Glutamatergic neuron (in vitro differentiated cells): ENCODE results near the gene EIF1AD. TPM values are rescaled to one million over a fixed set of nuclear protein-coding genes. Genes with fewer than 3 reads are reported as not detected.

ENCODE experiments used
- DNase-seq: peaks from one replicate; pipeline ENCODE4 v3.0.0; 2022
- H3K27ac Mint-ChIP-seq: one replicate; pipeline ENCODE4 v1.8.0; 2020; ENCODE audit warnings: mild to moderate bottlenecking, mixed read lengths, inconsistent platforms; ENCODE audit not compliant: unreplicated experiment
- H3K27me3 Mint-ChIP-seq: one replicate; pipeline ENCODE4 v1.8.0; 2020; ENCODE audit warnings: mild to moderate bottlenecking, moderate library complexity, mixed read lengths, inconsistent platforms; ENCODE audit not compliant: unreplicated experiment
- H3K36me3 Mint-ChIP-seq: one replicate; pipeline ENCODE4 v1.8.0; 2020; ENCODE audit warnings: mild to moderate bottlenecking, mixed read lengths, inconsistent platforms; ENCODE audit not compliant: unreplicated experiment
- H3K4me1 Mint-ChIP-seq: one replicate; pipeline ENCODE4 v1.8.0; 2020; ENCODE audit warnings: mild to moderate bottlenecking, low read depth, mixed read lengths, inconsistent platforms; ENCODE audit not compliant: unreplicated experiment
- H3K4me3 Mint-ChIP-seq: one replicate; pipeline ENCODE4 v1.8.0; 2020; ENCODE audit warnings: mild to moderate bottlenecking, mixed read lengths, inconsistent platforms; ENCODE audit not compliant: unreplicated experiment
- H3K9me3 Mint-ChIP-seq: one replicate; pipeline ENCODE4 v1.8.0; 2020; ENCODE audit warnings: mild to moderate bottlenecking, moderate library complexity, mixed read lengths, inconsistent platforms; ENCODE audit not compliant: unreplicated experiment
- total RNA-seq: library from RNA; stranded (reverse); fragmentation: NEBNext Ultra II Directional; extraction: Animal tissue kit (Norgen Biotek cat#: 25700); gene quantifications from one replicate; pipeline ENCODE4 v1.2.1, GENCODE V29; 2021; ENCODE audit not compliant: unreplicated experiment
- TF ChIP-seq, protein P1 (sequence below): fragments of 200-600 bp; sonication (generic); IDR thresholded peaks from one replicate; pipeline ENCODE4 v1.5.0; 2021; ENCODE audit not compliant: partially characterized antibody, unreplicated experiment

EIF1AD gene
- total RNA-seq, 1 donor from 2014 or later = 37.6 TPM

DNA sequence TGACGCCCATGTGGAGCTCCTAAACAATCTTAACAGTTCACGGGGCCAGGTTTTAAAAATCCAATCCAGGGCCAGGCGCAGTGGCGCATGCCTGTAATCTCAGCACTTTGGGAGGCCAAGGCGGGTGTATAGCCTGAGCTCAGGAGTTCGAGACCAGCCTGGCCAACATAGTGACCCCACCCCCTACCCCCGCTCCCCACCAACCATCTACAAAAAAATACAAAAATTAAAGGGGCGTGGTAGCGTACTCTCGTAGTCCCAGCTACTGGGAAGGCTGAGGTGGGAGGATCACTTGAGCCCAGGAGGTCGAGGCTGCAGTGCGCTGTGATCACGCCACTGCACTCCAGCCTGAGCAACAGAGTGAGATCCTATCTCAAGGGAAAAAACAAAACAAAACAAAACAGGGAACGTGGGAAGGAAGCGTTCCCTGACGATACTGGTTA is 41.1 kb downstream of the EIF1AD start:
- Mint-ChIP-seq H3K27ac (peak overlapping the region; percentile 89), H3K9me3 (peaks cover 6% of the 10 kb centered on the region), H3K36me3 (no peaks in the 10 kb centered on the region), H3K27me3 (peaks cover 8% of the 10 kb centered on the region), H3K4me3 (peak overlapping the region; percentile 95), H3K4me1 (peaks cover 11% of the 10 kb centered on the region)
- no peak for DNase-seq
- TF ChIP-seq, protein P1, sequence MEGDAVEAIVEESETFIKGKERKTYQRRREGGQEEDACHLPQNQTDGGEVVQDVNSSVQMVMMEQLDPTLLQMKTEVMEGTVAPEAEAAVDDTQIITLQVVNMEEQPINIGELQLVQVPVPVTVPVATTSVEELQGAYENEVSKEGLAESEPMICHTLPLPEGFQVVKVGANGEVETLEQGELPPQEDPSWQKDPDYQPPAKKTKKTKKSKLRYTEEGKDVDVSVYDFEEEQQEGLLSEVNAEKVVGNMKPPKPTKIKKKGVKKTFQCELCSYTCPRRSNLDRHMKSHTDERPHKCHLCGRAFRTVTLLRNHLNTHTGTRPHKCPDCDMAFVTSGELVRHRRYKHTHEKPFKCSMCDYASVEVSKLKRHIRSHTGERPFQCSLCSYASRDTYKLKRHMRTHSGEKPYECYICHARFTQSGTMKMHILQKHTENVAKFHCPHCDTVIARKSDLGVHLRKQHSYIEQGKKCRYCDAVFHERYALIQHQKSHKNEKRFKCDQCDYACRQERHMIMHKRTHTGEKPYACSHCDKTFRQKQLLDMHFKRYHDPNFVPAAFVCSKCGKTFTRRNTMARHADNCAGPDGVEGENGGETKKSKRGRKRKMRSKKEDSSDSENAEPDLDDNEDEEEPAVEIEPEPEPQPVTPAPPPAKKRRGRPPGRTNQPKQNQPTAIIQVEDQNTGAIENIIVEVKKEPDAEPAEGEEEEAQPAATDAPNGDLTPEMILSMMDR = no peak

DNA sequence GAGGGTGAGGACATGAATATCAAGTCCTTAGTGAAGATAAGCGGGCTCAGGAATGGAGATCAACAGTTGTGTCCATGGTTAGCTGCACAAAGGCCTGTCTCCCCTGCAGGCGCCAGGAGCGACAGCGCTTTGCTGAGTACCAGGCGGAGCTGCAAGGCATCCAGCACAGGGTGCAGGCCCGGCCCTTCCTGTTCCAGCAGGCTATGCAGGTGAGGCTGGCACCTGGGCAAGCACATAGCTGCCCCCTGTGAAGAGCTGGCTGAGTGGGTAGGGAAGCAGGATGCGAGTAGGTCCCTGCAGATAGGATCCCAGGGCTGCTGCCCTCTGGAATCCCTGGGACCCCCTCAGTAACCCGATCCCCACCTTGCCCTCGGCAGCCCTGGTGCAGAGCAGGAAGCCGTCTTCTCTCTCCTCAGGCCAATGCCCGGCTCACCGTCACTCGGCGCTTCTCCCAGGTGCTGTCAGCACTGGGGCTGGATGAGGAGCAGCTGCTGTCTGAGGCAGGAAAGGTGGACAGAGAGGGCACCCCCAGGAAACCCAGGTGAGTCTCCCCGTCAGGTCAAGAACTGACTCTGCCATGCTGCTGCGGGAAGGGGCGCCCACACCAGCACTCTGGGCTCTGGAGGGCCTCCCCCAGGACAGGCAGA is 43.1 kb downstream of the EIF1AD start:
- peaks cover 5% of the 10 kb centered on the region for H3K9me3 Mint-ChIP-seq
- no peak overlapping the region for H3K4me3 Mint-ChIP-seq
- TF ChIP-seq, protein P1 = no peak
- peaks cover 7% of the 10 kb centered on the region for H3K27me3 Mint-ChIP-seq
- no peaks in the 10 kb centered on the region for H3K36me3 Mint-ChIP-seq
- no peak for DNase-seq
- H3K4me1 Mint-ChIP-seq = peaks cover 11% of the 10 kb centered on the region
- no peak overlapping the region for H3K27ac Mint-ChIP-seq

DNA sequence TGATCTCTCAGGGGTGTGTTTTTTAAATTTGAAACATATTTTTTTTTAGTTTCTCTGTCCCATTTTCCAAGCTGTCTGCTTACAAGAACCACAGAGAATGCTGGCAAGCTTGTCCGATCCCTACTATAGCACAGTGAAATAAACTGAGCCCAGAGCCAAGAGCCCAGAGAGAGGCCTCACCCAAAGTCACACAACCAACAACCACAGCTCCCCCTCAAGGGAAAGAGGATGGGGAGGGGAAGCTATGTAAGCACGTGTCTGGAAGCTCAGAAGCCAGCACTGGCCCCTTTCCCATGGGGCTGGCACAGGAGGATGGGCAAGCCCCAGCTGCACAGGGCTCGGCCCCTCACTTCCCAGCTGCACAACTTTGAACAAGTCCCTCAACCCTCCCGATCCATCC is 43.7 kb downstream of the EIF1AD start:
- Mint-ChIP-seq H3K4me3 (no peak overlapping the region), H3K36me3 (no peaks in the 10 kb centered on the region), H3K4me1 (peaks cover 11% of the 10 kb centered on the region), H3K27ac (no peak overlapping the region), H3K27me3 (peaks cover 7% of the 10 kb centered on the region), H3K9me3 (peaks cover 5% of the 10 kb centered on the region)
- TF ChIP-seq, protein P1 = no peak
- no peak for DNase-seq

DNA sequence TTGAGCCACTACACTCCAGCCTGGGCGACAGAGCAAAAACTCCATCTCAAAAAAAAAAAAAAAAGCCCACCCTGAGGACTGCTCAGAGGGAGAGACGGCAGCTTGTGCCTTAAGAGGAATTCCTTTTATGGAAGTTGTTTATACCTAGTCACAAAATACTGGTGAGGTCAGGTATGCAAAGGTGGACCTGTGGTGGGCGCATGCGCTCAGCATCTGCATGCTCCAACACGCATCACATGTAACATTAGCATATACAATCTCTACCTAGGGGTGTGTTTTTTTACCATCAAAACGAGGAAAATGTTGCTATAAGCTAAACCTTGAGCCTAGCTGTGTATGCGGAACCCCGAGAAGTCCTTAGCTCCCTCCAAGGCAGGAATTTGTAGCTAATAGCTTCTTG is 47.2 kb downstream of the EIF1AD start:
- Mint-ChIP-seq H3K36me3 (no peaks in the 10 kb centered on the region), H3K27me3 (peaks cover 5% of the 10 kb centered on the region), H3K4me3 (no peak overlapping the region), H3K9me3 (no peaks in the 10 kb centered on the region), H3K27ac (peak overlapping the region; percentile 12), H3K4me1 (no peaks in the 10 kb centered on the region)
- TF ChIP-seq, protein P1 = no peak
- DNase-seq = no peak

DNA sequence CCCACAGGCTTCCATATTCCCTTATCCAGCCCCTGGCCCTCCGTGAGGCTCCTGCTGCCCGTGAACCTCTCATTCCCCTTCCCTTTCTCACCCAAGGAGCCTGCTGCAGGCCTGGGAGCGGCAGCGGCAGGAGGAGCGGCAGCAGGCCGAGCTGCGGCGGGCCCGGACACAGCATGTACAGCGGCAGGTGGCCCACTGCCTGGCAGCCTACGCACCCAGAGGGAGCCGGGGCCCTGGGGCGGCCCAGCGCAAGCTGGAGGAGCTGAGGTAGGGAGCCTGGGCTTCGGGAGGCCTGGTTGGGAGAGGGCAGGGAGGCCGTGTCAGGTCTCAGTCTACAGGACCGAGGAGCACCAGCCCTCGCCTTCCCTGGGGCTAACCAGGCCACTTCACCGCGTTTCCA is 48.5 kb downstream of the EIF1AD start:
- no peak for DNase-seq
- H3K4me3 Mint-ChIP-seq = no peak overlapping the region
- H3K9me3 Mint-ChIP-seq = no peaks in the 10 kb centered on the region
- H3K27ac Mint-ChIP-seq = no peak overlapping the region
- H3K36me3 Mint-ChIP-seq = no peaks in the 10 kb centered on the region
- H3K4me1 Mint-ChIP-seq = no peaks in the 10 kb centered on the region
- peaks cover 5% of the 10 kb centered on the region for H3K27me3 Mint-ChIP-seq
- TF ChIP-seq, protein P1 = no peak
